ENCODE measurements around the gene RAE1.

RAE1 gene

GRCh38 chr20:57374343-57374930, 23.4 kb downstream of the RAE1 start:
- DNase-seq, result no peak

- no peak for DNase-seq
Observed at GRCh38 chr20:57374931-57375651, 24.0 kb downstream of the RAE1 start.

DNA sequence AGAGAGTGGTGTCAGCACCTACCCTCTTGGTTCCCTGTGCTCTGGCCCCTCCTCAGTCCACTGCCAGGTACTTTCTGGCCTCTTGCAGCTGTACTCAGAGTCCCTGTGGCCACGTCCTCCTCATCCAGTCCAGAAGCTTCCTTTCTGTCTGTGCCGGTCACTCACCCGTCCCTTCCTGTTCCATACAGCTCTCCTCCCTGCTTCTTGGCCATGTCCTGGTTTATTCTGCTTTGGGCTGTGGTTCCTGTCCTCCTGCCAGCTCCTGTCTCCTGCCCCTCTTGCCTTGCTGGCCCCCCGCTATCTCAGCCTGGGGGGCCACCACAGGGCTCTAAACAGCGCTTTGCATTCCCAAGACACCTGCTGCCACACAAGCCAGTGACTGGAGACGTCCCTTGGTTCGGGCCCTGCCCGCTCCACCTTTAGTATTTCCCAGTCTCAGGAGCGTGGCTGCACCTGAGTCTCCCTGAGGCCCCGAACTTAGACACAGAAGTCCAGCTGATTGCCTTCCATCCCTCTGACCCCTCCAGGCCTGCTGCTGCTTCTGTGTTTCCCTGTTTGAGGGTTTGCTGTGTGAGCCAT, 24.7 kb downstream of the RAE1 start:
- no peak for DNase-seq

DNA sequence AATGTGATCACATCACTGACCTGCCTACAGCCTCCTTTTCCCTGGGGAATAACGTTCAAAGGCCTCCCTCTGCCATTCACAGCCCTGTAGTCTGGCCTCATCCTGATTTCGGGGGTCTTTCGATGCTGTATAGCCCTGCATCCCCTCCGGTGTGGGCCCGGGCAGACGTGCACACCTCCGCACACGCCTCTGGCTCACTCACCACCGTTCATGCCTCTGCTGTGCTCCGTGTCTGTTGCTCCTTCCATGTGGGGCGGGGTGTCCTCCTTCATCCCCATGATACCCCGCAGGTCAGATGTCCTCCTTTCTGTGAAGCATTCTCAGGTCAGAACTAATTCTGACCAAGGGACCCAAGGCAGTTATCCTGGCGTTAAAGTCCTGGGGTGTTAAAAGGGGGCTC, 26.3 kb downstream of the RAE1 start:
- DNase-seq, result no peak

GRCh38 chr20:57378107-57378506, 27.1 kb downstream of the RAE1 start:
- no peak for DNase-seq

DNA sequence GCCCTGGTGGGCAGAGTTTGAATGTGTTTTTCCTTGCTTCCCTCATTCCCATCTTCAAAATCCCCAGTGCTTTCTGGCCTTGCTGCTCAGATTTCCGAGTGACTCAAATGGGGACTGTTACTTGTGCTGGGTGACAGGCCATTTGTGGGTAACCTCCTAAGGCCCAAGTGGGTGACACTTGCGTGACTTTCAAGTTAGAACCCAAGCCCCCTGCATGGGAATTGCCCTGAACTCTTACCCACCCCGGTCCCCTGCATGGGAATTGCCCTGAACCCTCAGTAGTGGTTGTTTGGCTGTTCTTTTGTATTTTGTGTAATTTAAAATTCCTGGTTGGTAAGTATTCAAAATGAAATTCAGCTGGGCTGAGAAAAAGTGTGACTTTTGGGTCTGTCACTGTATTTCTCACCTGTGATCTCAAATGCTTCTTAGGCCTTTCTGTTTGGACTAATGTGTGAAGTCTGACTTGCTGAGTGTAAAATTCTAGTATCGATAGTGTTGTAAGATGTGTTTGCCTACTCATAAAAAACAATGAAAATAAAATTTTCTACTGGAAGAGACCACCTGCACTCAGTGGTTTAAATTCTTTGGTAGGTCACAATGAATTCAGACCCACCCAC, 27.7 kb downstream of the RAE1 start:
- DNase-seq, result no peak

DNA sequence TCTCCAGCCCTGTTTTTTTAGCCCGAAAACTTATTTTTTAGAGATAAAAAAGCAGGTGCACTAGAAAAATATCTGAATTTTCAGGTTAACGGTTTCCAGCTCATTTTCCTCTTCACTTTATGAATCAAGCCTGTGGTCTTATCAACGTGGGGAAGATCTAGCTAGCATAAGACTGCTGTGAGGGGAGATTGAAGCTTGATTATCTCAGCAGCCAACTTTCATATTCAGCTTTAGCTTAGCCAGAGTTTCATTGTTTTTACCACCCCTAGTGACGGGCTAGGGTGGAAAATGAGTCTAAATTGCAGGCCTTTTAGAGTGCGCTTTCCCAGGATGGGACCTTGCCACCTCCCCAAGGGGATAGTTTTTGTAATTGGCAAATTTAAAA, 28.2 kb downstream of the RAE1 start:
- DNase-seq, result no peak

GRCh38 chr20:57380081-57380750, 29.2 kb downstream of the RAE1 start:
- DNase-seq, result no peak

DNA sequence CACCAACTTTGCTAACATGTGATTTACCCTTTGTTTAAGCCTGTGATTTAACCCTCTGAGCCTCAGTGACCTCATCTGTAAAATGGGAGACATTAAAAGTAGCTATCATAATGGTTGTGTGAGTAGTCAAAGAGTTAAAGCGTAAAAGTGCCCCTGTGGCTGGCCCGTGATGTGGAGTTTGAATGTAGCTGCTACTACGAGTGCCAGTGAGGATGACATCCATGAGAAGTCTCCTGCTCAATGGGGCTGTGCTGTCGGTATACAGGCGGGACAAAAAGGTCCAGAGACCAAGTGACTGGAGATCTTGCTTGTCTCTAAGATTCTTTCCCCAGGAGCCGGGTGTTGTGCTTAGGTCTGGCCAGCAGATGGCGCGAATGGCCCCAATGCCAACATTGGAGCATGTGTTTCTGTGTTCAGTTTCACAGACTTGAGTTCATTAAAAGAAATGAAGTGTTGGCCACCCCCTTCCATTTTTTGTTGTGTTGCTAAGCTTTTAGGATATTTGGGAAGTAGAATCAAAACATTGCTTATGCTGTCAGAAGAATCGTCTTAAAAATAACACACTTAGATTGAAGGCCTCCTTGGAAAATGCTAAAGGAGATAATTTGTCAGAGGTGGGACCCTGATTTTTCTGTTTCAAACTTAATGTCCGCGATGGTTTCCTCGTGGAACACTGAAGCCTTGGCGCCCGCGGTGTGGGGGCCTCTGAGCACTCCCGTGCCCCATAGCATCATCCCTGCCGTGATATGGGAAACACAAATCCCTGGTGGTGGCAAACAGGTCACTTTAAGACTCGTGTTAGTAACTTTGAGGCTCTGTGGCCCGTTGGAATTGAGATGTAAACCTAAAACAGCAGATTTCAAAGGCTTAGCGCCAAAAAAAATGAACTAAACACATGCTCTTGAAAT, 30.8 kb downstream of the RAE1 start:
- DNase-seq, result peak; percentile 86

DNA sequence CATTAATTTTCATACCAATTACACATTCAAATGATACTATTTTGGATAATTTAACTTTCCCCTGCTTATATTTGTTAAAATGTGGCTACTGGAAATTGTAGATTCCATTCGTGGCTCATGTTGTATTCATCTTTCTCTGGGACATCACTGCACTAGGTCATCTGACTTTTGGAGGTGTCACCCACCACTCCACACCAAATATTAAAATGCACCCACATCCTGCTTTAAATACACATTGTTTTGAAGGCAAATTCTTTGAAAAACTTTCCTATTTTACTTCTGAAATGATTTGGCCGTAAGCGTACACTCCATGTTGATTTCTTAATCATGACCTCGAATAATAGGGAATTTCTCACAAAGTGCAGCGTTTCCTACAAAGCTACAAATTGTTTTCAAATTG, 31.5 kb downstream of the RAE1 start:
- no peak for DNase-seq

DNA sequence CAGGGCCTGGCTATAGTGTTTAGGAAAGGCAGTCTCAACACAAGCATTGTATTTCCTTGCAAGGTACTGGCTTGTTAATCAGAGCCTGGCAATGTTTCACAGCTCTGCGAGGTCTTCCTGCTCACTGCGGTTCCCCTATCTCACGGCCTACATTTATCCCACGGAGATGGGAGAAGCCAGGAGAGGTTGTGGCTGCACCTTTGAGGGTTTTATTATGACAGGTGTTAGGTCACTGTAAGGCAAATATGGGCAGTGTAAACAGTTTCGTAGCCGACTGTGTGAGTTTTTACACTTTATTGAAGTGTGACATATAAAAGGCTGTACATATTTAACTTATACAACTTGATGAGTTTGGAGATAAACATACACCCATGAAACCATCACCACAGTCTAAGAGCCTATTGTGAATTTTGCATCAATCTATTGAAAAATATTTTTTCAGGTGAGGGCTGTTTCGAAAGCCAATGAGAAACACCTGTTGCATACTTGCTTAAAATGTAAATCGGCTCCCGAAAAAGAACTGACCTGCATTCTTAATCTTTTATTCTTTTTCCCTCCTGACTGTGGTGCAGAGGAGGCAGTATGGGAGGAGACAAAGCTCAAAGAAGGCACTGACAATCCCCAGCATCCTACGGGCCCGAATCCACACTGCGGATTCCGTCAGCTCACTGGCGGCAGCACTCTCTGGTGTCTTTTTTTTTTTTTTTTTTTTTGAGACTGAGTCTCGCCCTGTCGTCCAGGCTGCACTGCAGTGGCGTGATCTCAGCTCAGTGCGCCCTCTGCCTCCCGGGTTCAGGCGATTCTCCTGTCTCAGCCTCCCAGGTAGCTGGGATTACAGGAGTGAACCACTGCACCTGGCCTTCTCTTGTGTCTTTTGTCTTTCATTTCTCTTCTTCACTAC, 32.6 kb downstream of the RAE1 start:
- no peak for DNase-seq

- DNase-seq, result no peak
Observed at GRCh38 chr20:57384486-57384885, 33.4 kb downstream of the RAE1 start.

DNA sequence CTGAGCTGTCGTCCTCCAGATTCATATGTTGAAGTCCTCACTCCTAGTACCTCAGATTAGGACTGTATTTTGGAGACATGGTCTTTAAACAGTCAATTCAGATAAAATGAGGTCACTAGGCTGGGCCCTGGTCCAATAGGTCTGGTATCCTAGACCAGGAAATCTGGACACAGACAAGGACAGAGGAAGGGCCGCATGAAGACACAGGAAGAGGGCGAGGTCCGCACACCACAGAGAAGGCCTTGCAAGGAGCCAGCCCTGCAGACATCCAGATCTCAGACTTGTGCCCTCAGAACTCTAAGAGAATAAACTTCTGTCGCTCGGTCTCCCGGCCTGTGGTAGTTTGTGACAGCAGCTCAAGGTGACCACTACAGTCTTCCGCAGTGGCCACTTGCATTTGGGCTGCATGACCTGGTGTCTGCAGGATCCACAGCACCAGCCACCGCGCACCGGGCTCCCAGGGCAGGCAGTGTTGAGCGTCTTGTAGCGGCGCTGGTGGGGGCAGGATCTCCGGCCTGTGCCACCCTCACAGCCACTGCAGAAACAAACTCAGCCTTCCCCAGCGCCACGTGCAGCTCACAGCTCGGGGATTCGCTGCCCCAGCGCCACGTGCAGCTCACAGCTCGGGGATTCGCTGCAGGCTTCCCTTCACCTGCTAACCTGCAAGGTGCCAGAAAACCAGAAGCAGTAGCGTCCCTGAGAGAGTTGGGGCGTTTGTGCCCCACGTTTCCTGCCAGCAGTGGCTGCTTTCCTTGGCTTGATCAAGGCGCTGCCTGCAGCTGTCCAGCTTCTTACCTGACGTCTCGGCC, 34.1 kb downstream of the RAE1 start:
- DNase-seq, result no peak

DNA sequence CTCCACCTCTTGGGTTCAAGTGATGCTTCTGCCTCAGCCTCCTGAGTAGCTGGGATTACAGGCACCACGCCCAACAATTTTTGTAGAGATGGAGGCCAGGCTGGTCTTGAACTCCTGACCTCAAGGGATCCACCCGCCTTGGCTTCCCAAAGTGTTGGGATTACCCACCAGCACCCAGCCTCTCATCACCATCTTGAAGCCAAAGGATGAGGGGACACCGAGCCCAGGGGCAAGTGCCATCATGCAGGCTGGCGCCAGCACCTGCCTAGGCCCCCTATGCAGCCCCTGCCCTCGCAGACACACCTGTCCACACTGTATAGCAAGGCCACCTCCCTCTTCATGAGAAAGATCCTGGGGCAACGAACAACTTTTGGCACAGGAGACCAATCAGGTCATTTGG, 34.9 kb downstream of the RAE1 start:
- no peak for DNase-seq

DNA sequence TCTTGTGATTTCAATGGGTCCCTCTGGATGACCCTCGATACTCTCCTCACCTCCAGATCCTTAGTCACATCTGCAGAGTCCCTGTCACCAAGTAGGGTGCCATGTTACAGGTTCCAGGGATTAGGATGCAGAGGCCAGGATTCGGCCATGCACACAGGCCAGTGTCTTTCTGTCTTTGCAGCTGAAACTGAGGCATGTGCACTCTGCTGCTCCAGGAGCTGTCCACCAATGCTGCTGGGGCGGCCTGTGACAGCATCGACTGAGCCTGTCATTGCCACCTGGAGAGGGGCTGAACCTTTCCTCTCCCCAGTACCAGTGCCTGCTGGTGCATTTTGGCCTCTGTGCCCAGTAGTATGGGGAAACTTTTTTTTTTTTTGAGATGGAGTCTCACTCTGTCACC, 35.7 kb downstream of the RAE1 start:
- no peak for DNase-seq

- DNase-seq, result no peak
Observed at GRCh38 chr20:57387463-57387862, 36.4 kb downstream of the RAE1 start.

DNA sequence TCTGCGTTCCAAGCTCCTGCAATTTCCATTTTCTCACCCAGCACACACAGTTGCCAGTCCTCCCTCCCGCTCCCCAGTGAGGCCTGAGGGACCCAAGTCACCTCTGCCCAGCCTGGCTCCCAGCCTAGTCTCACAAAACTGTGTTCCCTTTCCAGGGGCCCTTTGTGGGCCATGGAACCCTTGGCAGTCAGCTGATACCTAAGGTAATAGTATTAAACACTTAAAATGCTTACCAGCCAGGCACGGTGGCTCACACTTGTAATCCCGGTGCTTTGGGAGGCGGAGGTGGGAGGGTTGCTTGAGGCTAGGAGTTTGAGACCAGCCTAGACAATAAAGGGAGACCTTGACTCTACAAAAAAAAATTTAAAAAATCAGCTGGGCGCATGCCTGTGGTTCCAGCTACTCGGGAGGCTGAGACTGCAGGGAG, 36.9 kb downstream of the RAE1 start:
- DNase-seq, result no peak

- DNase-seq, result peak; percentile 67
Observed at GRCh38 chr20:57388953-57389694, 38.1 kb downstream of the RAE1 start.

- DNase-seq, result peak; percentile 69
Observed at GRCh38 chr20:57389695-57390603, 38.9 kb downstream of the RAE1 start.
